ENCODE results near the gene MYO9A. TPM values are rescaled to one million over a fixed set of nuclear protein-coding genes. Genes with fewer than 3 reads are reported as not detected.

The MYO9A gene
- total RNA-seq, 3 donors from 2014 or later, result 40.0 to 79.3 (median 41.8) TPM

- H3K9me3 ChIP-seq, result no peaks in the 10 kb centered on the region
- H3K4me3 ChIP-seq, result no peak overlapping the region
- no peak for ATAC-seq
- intact Hi-C loops (cut with DNase I, micrococcal nuclease), result no loop called here
- peaks cover 5% of the 10 kb centered on the region for H3K36me3 ChIP-seq (ENCODE audit: low read depth)
- H3K4me1 ChIP-seq (ENCODE audit: low read depth), result no peaks in the 10 kb centered on the region
- TF ChIP-seq CTCF (IDR thresholded peaks at IDR 0.05), result no peak
- DNase-seq, result no peak
Measured at GRCh38 chr15:71830981-71831380, 287.0 kb downstream of the MYO9A start.

GRCh38 chr15:71826196-71826595 is 291.8 kb downstream of the MYO9A start:
- no peak for ATAC-seq
- Histone ChIP-seq H3K36me3 (ENCODE audit: low read depth) (peaks cover 5% of the 10 kb centered on the region), H3K9me3 (peaks cover 20% of the 10 kb centered on the region), H3K4me3 (no peak overlapping the region), H3K4me1 (ENCODE audit: low read depth) (no peaks in the 10 kb centered on the region)
- intact Hi-C loops (cut with DNase I, micrococcal nuclease), result no loop called here
- no peak for DNase-seq
- TF ChIP-seq CTCF (IDR thresholded peaks at IDR 0.05), result no peak

- Histone ChIP-seq H3K4me1 (ENCODE audit: low read depth) (no peaks in the 10 kb centered on the region), H3K9me3 (peaks cover 25% of the 10 kb centered on the region), H3K36me3 (ENCODE audit: low read depth) (peaks cover 5% of the 10 kb centered on the region), H3K4me3 (no peak overlapping the region)
- DNase-seq, result no peak
- TF ChIP-seq CTCF (IDR thresholded peaks at IDR 0.05), result no peak
- ATAC-seq, result no peak
- intact Hi-C loops (cut with DNase I, micrococcal nuclease), result no loop called here
Measured at GRCh38 chr15:71825021-71825730, 292.8 kb downstream of the MYO9A start.

- peaks cover 25% of the 10 kb centered on the region for H3K9me3 ChIP-seq
- H3K4me3 ChIP-seq, result no peak overlapping the region
- no peaks in the 10 kb centered on the region for H3K4me1 ChIP-seq (ENCODE audit: low read depth)
- DNase-seq (no peak), ATAC-seq (no peak)
- H3K36me3 ChIP-seq (ENCODE audit: low read depth), result peaks cover 5% of the 10 kb centered on the region
- no peak for TF ChIP-seq CTCF (IDR thresholded peaks at IDR 0.05)
- intact Hi-C loops (cut with DNase I, micrococcal nuclease), result no loop called here
Measured at GRCh38 chr15:71823801-71824200, 294.1 kb downstream of the MYO9A start.

- Histone ChIP-seq H3K4me1 (ENCODE audit: low read depth) (no peaks in the 10 kb centered on the region), H3K9me3 (peaks cover 25% of the 10 kb centered on the region), H3K4me3 (no peak overlapping the region), H3K36me3 (ENCODE audit: low read depth) (peaks cover 5% of the 10 kb centered on the region)
- no peak for DNase-seq
- TF ChIP-seq CTCF (IDR thresholded peaks at IDR 0.05), result no peak
- ATAC-seq, result no peak
- intact Hi-C loops (cut with DNase I, micrococcal nuclease), result no loop called here
Measured at GRCh38 chr15:71822890-71823630, 294.9 kb downstream of the MYO9A start.
